NB4 (cell line): ENCODE data around the gene AGAP2.

Experiments used
- CTCF ChIP-seq: IDR thresholded peaks from one replicate; pipeline ENCODE4 v1.5.1; 2012; ENCODE audit warnings: low read depth, low read length
- MYC ChIP-seq: IDR thresholded peaks from 2 replicates; pipeline ENCODE4 v1.6.1; 2011; ENCODE audit warnings: low read depth, low read length

GRCh38 chr12:57745485-57745881 is 6.9 kb upstream of the AGAP2 start:
- TF ChIP-seq CTCF = no peak
- TF ChIP-seq MYC = no peak
